Medulla oblongata (tissue), 1 donor: ENCODE measurements around the gene ELOA.
A peak's percentile ranks its signal among the peaks of the same experiment; 100 is the strongest.
"Not testable (repeated sequence)": the region's sequence is repeated elsewhere in the genome, so short reads cannot be mapped to it uniquely, and the experiment has no call there.

ENCODE experiments used
- DNase-seq: peaks from one replicate; pipeline ENCODE4 v3.0.0-alpha.2; 2015; ENCODE audit errors: extremely low spot score

Gene ELOA

GRCh38 chr1:23743287-23744152, at the start of gene ELOA:
TSS of gene ELOA (plus strand) at chr1:23743471. CDS start at chr1:23743504, 33 bp downstream.
- peak; percentile 72 for DNase-seq

GRCh38 chr1:23693599-23693998, 49.7 kb upstream of the ELOA start:
- no peak for DNase-seq

- no peak for DNase-seq
Observed at GRCh38 chr1:23694371-23694770, 48.9 kb upstream of the ELOA start.

GRCh38 chr1:23695667-23696066, 47.6 kb upstream of the ELOA start:
- DNase-seq = no peak

GRCh38 chr1:23696335-23696989, 46.8 kb upstream of the ELOA start:
- DNase-seq = no peak

GRCh38 chr1:23698466-23698865, 44.8 kb upstream of the ELOA start:
- DNase-seq = no peak

GRCh38 chr1:23699280-23700179, 43.7 kb upstream of the ELOA start:
- DNase-seq = no peak

GRCh38 chr1:23701310-23701709, 42.0 kb upstream of the ELOA start:
- DNase-seq = no peak

- no peak for DNase-seq
Observed at GRCh38 chr1:23701996-23702395, 41.3 kb upstream of the ELOA start.

GRCh38 chr1:23704834-23705495, 38.3 kb upstream of the ELOA start:
- no peak for DNase-seq

GRCh38 chr1:23709229-23709628, 34.0 kb upstream of the ELOA start:
- no peak for DNase-seq

GRCh38 chr1:23718482-23718881, 24.8 kb upstream of the ELOA start:
- no peak for DNase-seq

- DNase-seq = no peak
Observed at GRCh38 chr1:23719162-23719820, 24.0 kb upstream of the ELOA start.

- no peak for DNase-seq
Observed at GRCh38 chr1:23720256-23720995, 22.8 kb upstream of the ELOA start.

- no peak for DNase-seq
Observed at GRCh38 chr1:23722652-23723051, 20.6 kb upstream of the ELOA start.

GRCh38 chr1:23726686-23727085, 16.6 kb upstream of the ELOA start:
- DNase-seq = no peak

GRCh38 chr1:23727362-23727811, 15.9 kb upstream of the ELOA start:
- DNase-seq = peak; percentile 63

- DNase-seq = no peak
Observed at GRCh38 chr1:23732363-23733224, 10.7 kb upstream of the ELOA start.

- DNase-seq = not testable (repeated sequence)
Observed at GRCh38 chr1:23733281-23733680, 10.0 kb upstream of the ELOA start.
